ENCODE measurements around the gene CASP6.

DNA sequence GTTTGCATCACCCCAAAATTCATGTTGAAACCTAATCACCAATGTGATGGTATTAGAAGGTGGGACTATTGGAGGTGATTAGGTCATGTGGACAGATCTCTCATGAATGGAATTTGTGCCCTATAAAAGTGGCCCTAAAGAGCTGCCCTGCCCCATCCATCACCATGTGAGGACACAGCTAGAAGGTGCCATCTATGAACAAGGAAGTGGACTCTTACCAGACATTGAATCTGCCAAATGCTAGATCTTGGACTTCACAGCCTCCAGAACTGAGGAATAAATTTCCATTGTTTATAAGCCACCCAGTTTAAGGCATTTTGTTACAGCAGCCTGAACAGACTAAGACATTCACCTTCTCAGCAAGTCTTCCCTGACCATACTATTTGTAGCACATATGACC, 19.1 kb upstream of the CASP6 start:
- TF ChIP-seq, protein P1, sequence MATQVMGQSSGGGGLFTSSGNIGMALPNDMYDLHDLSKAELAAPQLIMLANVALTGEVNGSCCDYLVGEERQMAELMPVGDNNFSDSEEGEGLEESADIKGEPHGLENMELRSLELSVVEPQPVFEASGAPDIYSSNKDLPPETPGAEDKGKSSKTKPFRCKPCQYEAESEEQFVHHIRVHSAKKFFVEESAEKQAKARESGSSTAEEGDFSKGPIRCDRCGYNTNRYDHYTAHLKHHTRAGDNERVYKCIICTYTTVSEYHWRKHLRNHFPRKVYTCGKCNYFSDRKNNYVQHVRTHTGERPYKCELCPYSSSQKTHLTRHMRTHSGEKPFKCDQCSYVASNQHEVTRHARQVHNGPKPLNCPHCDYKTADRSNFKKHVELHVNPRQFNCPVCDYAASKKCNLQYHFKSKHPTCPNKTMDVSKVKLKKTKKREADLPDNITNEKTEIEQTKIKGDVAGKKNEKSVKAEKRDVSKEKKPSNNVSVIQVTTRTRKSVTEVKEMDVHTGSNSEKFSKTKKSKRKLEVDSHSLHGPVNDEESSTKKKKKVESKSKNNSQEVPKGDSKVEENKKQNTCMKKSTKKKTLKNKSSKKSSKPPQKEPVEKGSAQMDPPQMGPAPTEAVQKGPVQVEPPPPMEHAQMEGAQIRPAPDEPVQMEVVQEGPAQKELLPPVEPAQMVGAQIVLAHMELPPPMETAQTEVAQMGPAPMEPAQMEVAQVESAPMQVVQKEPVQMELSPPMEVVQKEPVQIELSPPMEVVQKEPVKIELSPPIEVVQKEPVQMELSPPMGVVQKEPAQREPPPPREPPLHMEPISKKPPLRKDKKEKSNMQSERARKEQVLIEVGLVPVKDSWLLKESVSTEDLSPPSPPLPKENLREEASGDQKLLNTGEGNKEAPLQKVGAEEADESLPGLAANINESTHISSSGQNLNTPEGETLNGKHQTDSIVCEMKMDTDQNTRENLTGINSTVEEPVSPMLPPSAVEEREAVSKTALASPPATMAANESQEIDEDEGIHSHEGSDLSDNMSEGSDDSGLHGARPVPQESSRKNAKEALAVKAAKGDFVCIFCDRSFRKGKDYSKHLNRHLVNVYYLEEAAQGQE (IDR thresholded peaks at IDR 0.05; ENCODE audit: insufficient read depth in 1 of 2, low read depth in 2 of 2, low read length in 2 of 2), result no peak
- no peak for TF ChIP-seq TAF1 (IDR thresholded peaks at IDR 0.05; ENCODE audit: borderline replicate concordance, insufficient read depth, low read length)
- TF ChIP-seq POLR2AphosphoS5 (IDR thresholded peaks at IDR 0.05; ENCODE audit: low read depth, low read length), result no peak
- TF ChIP-seq SIN3A (IDR thresholded peaks at IDR 0.05; ENCODE audit: borderline replicate concordance, insufficient read depth, low read length), result no peak

Measured in PFSK-1 (cell line).